ENCODE measurements around the gene AGPAT3. TPM values are rescaled to one million over a fixed set of nuclear protein-coding genes. Genes with fewer than 3 reads are reported as not detected.
A peak's percentile ranks its signal among the peaks of the same experiment; 100 is the strongest.

AGPAT3 gene
- total and polyA plus RNA-seq, 7 donors = 14.4 to 48.5 (median 20.3) TPM

- no peak overlapping the region for H3K27ac ChIP-seq
- intact Hi-C loops (cut with DNase I) = no loop called here
- peaks cover 0 to 13% (median 10%) of the 10 kb centered on the region in 4 donors for H3K4me1 ChIP-seq
- TF ChIP-seq POLR2A (IDR thresholded peaks at IDR 0.05) (no peak), POLR2AphosphoS5 (IDR thresholded peaks at IDR 0.05) (no peak), EP300 (IDR thresholded peaks at IDR 0.05) (no peak), CTCF (IDR thresholded peaks at IDR 0.05) (no peak)
- peak; percentile 65 for DNase-seq
- H3K27me3 ChIP-seq = no peaks in the 10 kb centered on the region
- peaks cover 0 to 9% (median 0%) of the 10 kb centered on the region in 4 donors for H3K36me3 ChIP-seq
- 58 to 78% methylated on average over 26 of the region's 26 CpGs for WGBS, 2 donors
- no peak overlapping the region for H3K4me3 ChIP-seq
- no peaks in the 10 kb centered on the region for H3K9me3 ChIP-seq
These were observed 38.5 kb downstream of the AGPAT3 start for GRCh38 chr21:43903451-43904091.

- Histone ChIP-seq H3K4me1 (peaks cover 0 to 13% (median 10%) of the 10 kb centered on the region in 4 donors), H3K27me3 (no peaks in the 10 kb centered on the region), H3K36me3 (peaks cover 0 to 9% (median 0%) of the 10 kb centered on the region in 4 donors), H3K4me3 (no peak overlapping the region), H3K9me3 (no peaks in the 10 kb centered on the region), H3K27ac (no peak overlapping the region)
- 84 to 92% methylated on average over 14 of the region's 14 CpGs for WGBS, 2 donors
- peak; percentile 61 for DNase-seq
- intact Hi-C loops (cut with DNase I) = no loop called here
- TF ChIP-seq POLR2A (IDR thresholded peaks at IDR 0.05) (no peak), POLR2AphosphoS5 (IDR thresholded peaks at IDR 0.05) (no peak), CTCF (IDR thresholded peaks at IDR 0.05) (no peak), EP300 (IDR thresholded peaks at IDR 0.05) (no peak)
These were observed 39.3 kb downstream of the AGPAT3 start for GRCh38 chr21:43904331-43904781.

DNA sequence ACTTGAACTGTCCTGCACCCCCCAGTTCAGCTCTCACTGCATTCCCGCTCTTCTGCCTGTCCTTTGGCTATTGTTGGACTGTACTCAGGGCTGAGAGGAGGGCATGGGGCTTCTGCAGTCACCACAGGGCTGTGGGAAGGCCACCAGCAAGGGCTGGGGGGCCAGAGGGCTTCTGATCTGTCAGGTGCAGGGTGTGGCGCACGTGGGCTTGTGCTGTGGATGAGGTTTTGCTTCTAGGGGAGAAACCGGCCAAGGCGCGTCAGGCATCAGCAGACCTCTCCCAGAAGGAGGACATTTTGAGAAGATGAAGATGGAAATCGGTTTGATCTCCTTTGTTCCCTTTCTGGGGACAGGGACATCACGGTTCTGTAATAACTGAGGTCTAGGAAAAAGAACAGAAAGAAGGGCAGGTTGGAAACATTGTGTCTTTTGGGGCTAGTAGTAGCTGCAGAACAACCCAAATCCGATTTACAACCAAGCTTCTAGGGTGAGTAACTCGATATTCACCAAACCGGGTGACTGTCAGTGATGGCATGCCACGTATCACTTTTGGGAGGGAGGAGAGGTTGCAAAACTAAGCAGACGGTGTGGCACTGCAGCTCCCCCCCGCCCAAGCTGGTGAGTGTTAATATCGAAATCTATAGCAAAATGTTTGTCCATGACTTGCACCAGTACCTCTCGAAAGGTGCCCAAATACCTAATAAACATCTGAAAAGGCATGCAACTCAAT, 40.9 kb downstream of the AGPAT3 start:
- DNase-seq = peak; percentile 36
- TF ChIP-seq EP300 (IDR thresholded peaks at IDR 0.05) (no peak), POLR2A (IDR thresholded peaks at IDR 0.05) (no peak), CTCF (IDR thresholded peaks at IDR 0.05) (no peak), POLR2AphosphoS5 (IDR thresholded peaks at IDR 0.05) (no peak)
- Histone ChIP-seq H3K27ac (no peak overlapping the region), H3K9me3 (no peaks in the 10 kb centered on the region), H3K36me3 (peaks cover 0 to 9% (median 0%) of the 10 kb centered on the region in 4 donors), H3K4me1 (peaks cover 0 to 13% (median 10%) of the 10 kb centered on the region in 4 donors), H3K4me3 (no peak overlapping the region), H3K27me3 (no peaks in the 10 kb centered on the region)
- 93 to 94% methylated on average over 16 of the region's 16 CpGs for WGBS, 2 donors
- intact Hi-C loops (cut with DNase I) = no loop called here

GRCh38 chr21:43906585-43907370, 41.8 kb downstream of the AGPAT3 start:
- Histone ChIP-seq H3K27ac (no peak overlapping the region), H3K9me3 (no peaks in the 10 kb centered on the region), H3K4me1 (peaks cover 0 to 13% (median 10%) of the 10 kb centered on the region in 4 donors), H3K36me3 (peaks cover 0 to 9% (median 0%) of the 10 kb centered on the region in 4 donors), H3K27me3 (no peaks in the 10 kb centered on the region), H3K4me3 (no peak overlapping the region)
- intact Hi-C loops (cut with DNase I) = no loop called here
- peak; percentile 44 for DNase-seq
- WGBS, 2 donors = 97% methylated on average over 26 of the region's 26 CpGs
- no peak for TF ChIP-seq EP300 (IDR thresholded peaks at IDR 0.05)
- TF ChIP-seq CTCF (IDR thresholded peaks at IDR 0.05) = no peak
- no peak for TF ChIP-seq POLR2AphosphoS5 (IDR thresholded peaks at IDR 0.05)
- TF ChIP-seq POLR2A (IDR thresholded peaks at IDR 0.05) = no peak
